NCI-H748 (cell line): ENCODE results near the gene CCDC3.

Experiments
- DNase-seq: peaks from one replicate; lab custom pipeline; 2025; ENCODE audit not compliant: unreplicated experiment; lab: John Stamatoyannopoulos, UW

Gene CCDC3

GRCh38 chr10:12846718-12847117, 154.8 kb downstream of the CCDC3 start:
- no peak for DNase-seq
